Spleen (tissue), 11 donors: ENCODE data around the gene FDXR. TPM values are rescaled to one million over a fixed set of nuclear protein-coding genes. Genes with fewer than 3 reads are reported as not detected.
"Not testable (repeated sequence)": the region's sequence is repeated elsewhere in the genome, so short reads cannot be mapped to it uniquely, and the experiment has no call there.

Source experiments
- DNase-seq: peaks from one replicate; pipeline ENCODE4 v3.0.0-alpha.2; 2020
- H3K27ac ChIP-seq, 8 donors: fragments of 200-600 bp; sonication (generic) in 7 of 8; 1 replicate in 4 of 8; 2 replicates in 4 of 8; pipeline versions ENCODE4 v1.5.0 to v1.8.0; 2016 to 2021; ENCODE audit warnings: inconsistent platforms in 4 of 8, mild to moderate bottlenecking in 4 of 8, moderate library complexity in 1 of 8
- H3K27me3 ChIP-seq, 7 donors: fragments of 200-600 bp; sonication (generic) in 6 of 7; replicated peaks in 1 of 7; 1 replicate in 4 of 7; 2 replicates in 3 of 7; pipeline versions ENCODE4 v1.5.0 to v1.8.0; 2016 to 2021; ENCODE audit warnings: inconsistent platforms in 3 of 7, mild to moderate bottlenecking in 1 of 7
- H3K36me3 ChIP-seq, 6 donors: fragments of 200-600 bp; sonication (generic) in 5 of 6; 1 replicate in 4 of 6; 2 replicates in 2 of 6; pipeline versions ENCODE4 v1.5.0 to v1.8.0; 2016 to 2021; ENCODE audit warnings: inconsistent platforms in 2 of 6
- H3K4me1 ChIP-seq, 6 donors: fragments of 200-600 bp; sonication (generic) in 5 of 6; 1 replicate in 3 of 6; 2 replicates in 3 of 6; pipeline versions ENCODE4 v1.5.0 to v1.8.0; 2016 to 2021; ENCODE audit warnings: inconsistent platforms in 3 of 6
- H3K4me3 ChIP-seq, 8 donors: fragments of 200-600 bp; sonication (generic) in 7 of 8; 1 replicate in 4 of 8; 2 replicates in 4 of 8; pipeline versions ENCODE4 v1.5.0 to v1.8.0; 2016 to 2021; ENCODE audit warnings: inconsistent platforms in 4 of 8, mild to moderate bottlenecking in 4 of 8, moderate library complexity in 2 of 8
- H3K9me3 ChIP-seq, 8 donors: fragments of 200-600 bp; sonication (generic) in 7 of 8; 1 replicate in 4 of 8; 2 replicates in 4 of 8; pipeline versions ENCODE4 v1.5.0 to v1.8.0; 2016 to 2021; ENCODE audit warnings: inconsistent platforms in 4 of 8
- POLR2A ChIP-seq, 3 donors: fragments of 450-650 bp; IDR thresholded peaks; one replicate each; pipeline ENCODE4 v1.5.1; 2017; ENCODE audit warnings: antibody characterized with exemption in 3 of 3, mild to moderate bottlenecking in 1 of 3
- POLR2AphosphoS5 ChIP-seq, 3 donors: sonication (generic); formaldehyde crosslinking; IDR thresholded peaks; one replicate each; pipeline ENCODE4 v1.5.1; 2017; ENCODE audit warnings: antibody characterized with exemption in 3 of 3
- WGBS, 5 donors: extraction: QIAGEN DNeasy Blood & Tissue Kit in 3 of 5; methylation state at CpG; one replicate each; pipeline versions ENCODE4 v1.1.5 to v1.1.7; 2013 to 2018; 5-methylcytosine and 5-hydroxymethylcytosine counted together
- intact Hi-C: fragments of 100-400 bp; cut with DNase I; formaldehyde crosslinking; loops from one replicate; pipeline ENCODE4 v1.15.0; 2023; ENCODE audit warnings: low total_unique reads
- polyA plus RNA-seq, 3 donors: library from polyadenylated mRNA; stranded (reverse); fragments of 200-250 nt; gene quantifications; one replicate each; pipeline ENCODE4 v1.2.1, GENCODE V29; 2013
- total RNA-seq, 7 donors: library from RNA; depleted of rRNA in 3 of 7; stranded (reverse); fragments of >200 nt in 3 of 7; fragmentation: NEBNext Ultra II Directional in 4 of 7; extraction: Animal tissue kit (Norgen Biotek cat#: 25700) in 4 of 7; gene quantifications; one replicate each; pipeline versions ENCODE4 v1.1.0 to v1.2.1, GENCODE V29; 2016 to 2021
- TF ChIP-seq, protein P1 (sequence below), 11 experiments: fragments of 200-600 bp in 7 of 11; fragments of 450-650 bp in 4 of 11; sonication (generic) in 4 of 11; IDR thresholded peaks in 8 of 11; conservative IDR thresholded peaks in 3 of 11; 1 replicate in 7 of 11; 2 replicates in 4 of 11; pipeline versions ENCODE4 v1.4.0 to v1.8.0; 2016 to 2021; ENCODE audit warnings: antibody characterized with exemption in 11 of 11, inconsistent platforms in 4 of 11, mild to moderate bottlenecking in 1 of 11
- donor health status: healthy with polysubstance abuse.
- donor health status: DM: no; HTN: no; CAD: no; lungs with moderate emphysema.
- donor health status: DM: no; HTN: no; CAD: no.
- donor health status: Bipolar disorder and iron deficiency.
- donor health status: healthy.
- donor health status: DM: no; HTN: no; CAD: no.
- donor health status: DM: yes; HTN: yes; CAD: no.

Gene FDXR
- total and polyA plus RNA-seq, 10 donors: 13.6 to 114 (median 40.9) TPM

DNA sequence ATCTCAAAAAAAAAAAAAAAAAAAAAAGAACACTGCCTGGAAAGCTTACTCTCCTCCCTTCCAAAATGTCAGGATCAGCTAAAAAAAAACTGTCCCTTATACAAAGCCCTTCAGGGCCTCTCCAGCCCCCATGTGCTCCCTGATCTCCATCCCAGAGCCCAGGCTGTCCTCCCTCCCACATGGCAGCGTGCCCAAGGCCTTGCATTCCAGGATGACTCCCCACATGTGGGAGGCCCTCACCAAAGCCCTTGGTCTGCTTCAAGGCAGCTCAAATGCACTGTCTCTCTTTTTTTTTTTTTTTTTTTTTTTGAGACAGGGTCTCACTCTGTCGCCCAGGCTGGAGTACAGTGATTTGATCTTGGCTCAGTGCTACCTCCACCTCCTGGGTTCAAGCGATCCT, 2.3 kb downstream of the FDXR start:
- no peaks in the 10 kb centered on the region for H3K9me3 ChIP-seq
- peaks cover 3 to 82% (median 55%) of the 10 kb centered on the region in 6 donors for H3K4me1 ChIP-seq
- peak overlapping the region in 5 of 8 donors; percentile 35 to 95 (median 48) for H3K27ac ChIP-seq
- no peak for DNase-seq
- intact Hi-C loops: no loop called here
- no peaks in the 10 kb centered on the region for H3K27me3 ChIP-seq
- TF ChIP-seq POLR2A (IDR thresholded peaks at IDR 0.05) (no peak), POLR2AphosphoS5 (IDR thresholded peaks at IDR 0.05) (peak in 2 of 3 donors; percentile 36 to 62)
- WGBS, 5 donors: 63 to 85% (median 78%) methylated on average over 3 of the region's 3 CpGs
- H3K4me3 ChIP-seq: peak overlapping the region in 4 of 8 donors; percentile 53 to 82 (median 65)
- peaks cover 0 to 14% (median 5%) of the 10 kb centered on the region in 6 donors for H3K36me3 ChIP-seq

DNA sequence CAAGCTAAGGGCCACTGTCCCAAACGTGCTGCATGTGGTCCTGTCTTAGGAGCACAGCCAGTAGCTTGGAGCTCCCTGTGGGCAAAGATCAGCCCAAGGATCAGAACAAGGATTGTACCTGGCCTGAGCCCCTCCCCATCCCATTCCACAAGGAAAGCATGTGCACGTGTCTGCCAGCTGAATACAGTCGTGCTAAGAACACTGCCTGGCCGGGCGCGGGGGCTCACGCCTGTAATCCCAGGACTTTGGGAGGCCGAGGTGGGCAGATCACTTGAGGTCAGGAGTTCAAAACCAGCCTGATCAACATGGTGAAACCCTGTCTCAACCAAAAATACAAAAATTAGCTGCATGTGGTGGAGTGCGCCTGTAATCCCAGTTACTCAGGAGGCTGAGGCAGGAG, 2.8 kb downstream of the FDXR start:
- Histone ChIP-seq H3K4me1 (peaks cover 3 to 86% (median 59%) of the 10 kb centered on the region in 6 donors), H3K36me3 (peaks cover 0 to 18% (median 6%) of the 10 kb centered on the region in 6 donors), H3K27ac (peak overlapping the region in 2 of 8 donors; percentile 19 to 47)
- intact Hi-C loops, H3K4me3 ChIP-seq, H3K27me3 ChIP-seq, DNase-seq, H3K9me3 ChIP-seq: not testable (repeated sequence)
- 89 to 95% (median 92%) methylated on average over 9 of the region's 9 CpGs for WGBS, 5 donors

DNA sequence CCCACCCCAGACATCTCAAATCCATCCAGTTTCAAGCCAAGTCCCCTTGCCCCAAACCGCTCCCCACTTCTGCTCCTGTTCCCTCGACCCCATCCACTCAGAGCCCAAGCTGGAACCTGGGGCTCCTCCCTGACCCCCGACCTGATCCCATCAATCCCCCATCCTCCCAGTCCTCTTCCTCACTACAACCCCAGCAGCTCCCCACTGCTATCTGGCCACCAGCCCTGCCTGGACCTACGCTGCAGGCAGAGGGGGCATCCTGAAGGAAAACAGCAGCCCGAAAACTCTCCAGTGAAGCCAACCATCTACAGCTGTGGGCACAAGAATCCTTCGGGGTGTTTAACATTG, 3.9 kb downstream of the FDXR start:
- peak overlapping the region in 3 of 8 donors; percentile 4 to 35 (median 13) for H3K4me3 ChIP-seq
- H3K27ac ChIP-seq: peak overlapping the region in 4 of 8 donors; percentile 15 to 47 (median 40)
- H3K9me3 ChIP-seq: no peaks in the 10 kb centered on the region
- intact Hi-C loops: loop anchor here (5.0 to 10.0 kb wide), 2 partner anchors 127 to 204 kb away; no protein-coding TSS in a partner anchor
- H3K36me3 ChIP-seq: peaks cover 0 to 30% (median 10%) of the 10 kb centered on the region in 6 donors
- TF ChIP-seq POLR2AphosphoS5 (IDR thresholded peaks at IDR 0.05) (no peak), POLR2A (IDR thresholded peaks at IDR 0.05) (no peak)
- TF ChIP-seq, protein P1, sequence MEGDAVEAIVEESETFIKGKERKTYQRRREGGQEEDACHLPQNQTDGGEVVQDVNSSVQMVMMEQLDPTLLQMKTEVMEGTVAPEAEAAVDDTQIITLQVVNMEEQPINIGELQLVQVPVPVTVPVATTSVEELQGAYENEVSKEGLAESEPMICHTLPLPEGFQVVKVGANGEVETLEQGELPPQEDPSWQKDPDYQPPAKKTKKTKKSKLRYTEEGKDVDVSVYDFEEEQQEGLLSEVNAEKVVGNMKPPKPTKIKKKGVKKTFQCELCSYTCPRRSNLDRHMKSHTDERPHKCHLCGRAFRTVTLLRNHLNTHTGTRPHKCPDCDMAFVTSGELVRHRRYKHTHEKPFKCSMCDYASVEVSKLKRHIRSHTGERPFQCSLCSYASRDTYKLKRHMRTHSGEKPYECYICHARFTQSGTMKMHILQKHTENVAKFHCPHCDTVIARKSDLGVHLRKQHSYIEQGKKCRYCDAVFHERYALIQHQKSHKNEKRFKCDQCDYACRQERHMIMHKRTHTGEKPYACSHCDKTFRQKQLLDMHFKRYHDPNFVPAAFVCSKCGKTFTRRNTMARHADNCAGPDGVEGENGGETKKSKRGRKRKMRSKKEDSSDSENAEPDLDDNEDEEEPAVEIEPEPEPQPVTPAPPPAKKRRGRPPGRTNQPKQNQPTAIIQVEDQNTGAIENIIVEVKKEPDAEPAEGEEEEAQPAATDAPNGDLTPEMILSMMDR (IDR thresholded peaks at IDR 0.05 in 8 of 11, conservative IDR thresholded peaks at IDR 0.05 in 3 of 11): no peak
- peaks cover 2 to 90% (median 61%) of the 10 kb centered on the region in 6 donors for H3K4me1 ChIP-seq
- H3K27me3 ChIP-seq: peaks cover 0 to 8% (median 0%) of the 10 kb centered on the region in 7 donors
- no peak for DNase-seq
- 76 to 81% (median 78%) methylated on average over 6 of the region's 6 CpGs for WGBS, 5 donors

DNA sequence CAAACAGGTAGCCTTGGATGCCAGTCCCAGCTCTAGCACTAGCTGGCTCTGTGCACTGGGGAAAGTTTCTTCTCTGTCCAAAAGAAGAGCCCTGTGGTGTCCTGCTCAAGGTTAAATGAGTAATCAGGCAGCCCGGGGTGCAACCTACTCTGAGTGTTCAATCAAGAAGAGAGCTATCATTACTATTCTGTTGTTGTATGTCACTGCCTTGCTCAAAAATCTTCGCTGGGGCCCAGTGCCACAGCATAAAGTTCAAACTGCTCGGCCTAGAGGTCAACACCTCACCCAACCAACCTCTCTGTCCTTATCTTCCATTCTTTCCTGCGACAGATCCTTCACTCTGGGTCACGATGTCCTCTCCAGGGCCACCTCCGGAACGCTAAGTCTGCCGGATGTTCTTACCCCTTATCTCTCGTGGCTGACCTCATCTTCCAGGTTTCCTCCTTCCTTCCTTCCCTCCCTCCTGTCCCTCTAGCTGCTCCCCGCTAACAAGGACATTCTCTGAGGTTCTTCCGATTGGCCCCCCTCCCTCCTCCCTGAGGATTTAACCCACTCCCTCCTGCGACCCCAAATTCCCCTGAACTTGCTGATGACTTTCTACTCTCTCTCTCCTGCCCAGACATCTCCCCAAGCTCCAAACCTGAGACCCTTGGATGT, 4.4 kb downstream of the FDXR start:
- intact Hi-C loops: loop anchor here (5.0 to 10.0 kb wide), 2 partner anchors 126 to 204 kb away; no protein-coding TSS in a partner anchor
- peaks cover 0 to 91% (median 57%) of the 10 kb centered on the region in 6 donors for H3K4me1 ChIP-seq

More for the DNA sequence above, 4.4 kb downstream of the FDXR start:
- Histone ChIP-seq H3K9me3 (no peaks in the 10 kb centered on the region), H3K27me3 (peaks cover 0 to 12% (median 0%) of the 10 kb centered on the region in 7 donors), H3K27ac (peak overlapping the region in 4 of 8 donors; percentile 15 to 47 (median 30)), H3K36me3 (peaks cover 0 to 35% (median 15%) of the 10 kb centered on the region in 6 donors), H3K4me3 (peak overlapping the region in 3 of 8 donors; percentile 4 to 35 (median 13))
- 58 to 73% (median 64%) methylated on average over 12 of the region's 12 CpGs for WGBS, 5 donors
- TF ChIP-seq POLR2A (IDR thresholded peaks at IDR 0.05) (no peak), POLR2AphosphoS5 (IDR thresholded peaks at IDR 0.05) (peak in 2 of 3 donors; percentile 42 to 44)
- TF ChIP-seq, protein P1 (IDR thresholded peaks at IDR 0.05 in 8 of 11, conservative IDR thresholded peaks at IDR 0.05 in 3 of 11): no peak
- no peak for DNase-seq
